Measurements from ENCODE around the gene AQP10.
"Not testable (repeated sequence)": the region's sequence is repeated elsewhere in the genome, so short reads cannot be mapped to it uniquely, and the experiment has no call there.

AQP10 gene

GRCh38 chr1:154320882-154321608 lies at the start of gene AQP10:
Gene AQP10 (plus strand): TSS chr1:154321093. CDS start chr1:154321156, 63 bp downstream.
- FAIRE-seq: no peak
- DNase-seq (ENCODE audit: low spot score): no peak

GRCh38 chr1:154272217-154272998 lies 48.5 kb upstream of the AQP10 start, which contains the start of gene HAX1:
Gene HAX1 (plus strand): TSS chr1:154272629. CDS start chr1:154272724, 95 bp downstream.
- DNase-seq (ENCODE audit: low spot score): peak; percentile 93

GRCh38 chr1:154272999-154273563 lies 47.8 kb upstream of the AQP10 start:
- FAIRE-seq (no peak), DNase-seq (ENCODE audit: low spot score) (no peak)

More at GRCh38 chr1:154272217-154272998, 48.5 kb upstream of the AQP10 start, which contains the start of gene HAX1:
- peak; percentile 74 for FAIRE-seq

- DNase-seq (ENCODE audit: low spot score): no peak
- no peak for FAIRE-seq
Observed at GRCh38 chr1:154276797-154277196, 44.1 kb upstream of the AQP10 start.

- not testable (repeated sequence) for DNase-seq (ENCODE audit: low spot score); FAIRE-seq
Observed at GRCh38 chr1:154287591-154287990, 33.3 kb upstream of the AQP10 start.

- FAIRE-seq (no peak), DNase-seq (ENCODE audit: low spot score) (no peak)
Observed at GRCh38 chr1:154288661-154289060, 32.2 kb upstream of the AQP10 start.

GRCh38 chr1:154290921-154291320 lies 30.0 kb upstream of the AQP10 start:
- no peak for FAIRE-seq
- DNase-seq (ENCODE audit: low spot score): no peak

GRCh38 chr1:154295408-154296235 lies 25.3 kb upstream of the AQP10 start:
- FAIRE-seq: no peak
- DNase-seq (ENCODE audit: low spot score): no peak

GRCh38 chr1:154301582-154301981 lies 19.3 kb upstream of the AQP10 start:
- FAIRE-seq (no peak), DNase-seq (ENCODE audit: low spot score) (no peak)

- DNase-seq (ENCODE audit: low spot score) (peak; percentile 52), FAIRE-seq (no peak)
Observed at GRCh38 chr1:154304664-154305337, 16.1 kb upstream of the AQP10 start.

- peak; percentile 52 for DNase-seq (ENCODE audit: low spot score)
- FAIRE-seq: no peak
Observed at GRCh38 chr1:154306151-154306550, 14.7 kb upstream of the AQP10 start.

GRCh38 chr1:154307670-154308270 lies 13.1 kb upstream of the AQP10 start:
- FAIRE-seq; DNase-seq (ENCODE audit: low spot score): not testable (repeated sequence)

- FAIRE-seq; DNase-seq (ENCODE audit: low spot score): not testable (repeated sequence)
Observed at GRCh38 chr1:154309136-154309535, 11.8 kb upstream of the AQP10 start.

- peak; percentile 23 for FAIRE-seq
- not testable (repeated sequence) for DNase-seq (ENCODE audit: low spot score)
Observed at GRCh38 chr1:154312229-154313065, 8.4 kb upstream of the AQP10 start.

- no peak for FAIRE-seq
Observed at GRCh38 chr1:154313066-154313356, 7.9 kb upstream of the AQP10 start.

GRCh38 chr1:154314226-154314625 lies 6.7 kb upstream of the AQP10 start:
- not testable (repeated sequence) for DNase-seq (ENCODE audit: low spot score); FAIRE-seq

More at GRCh38 chr1:154313066-154313356, 7.9 kb upstream of the AQP10 start:
- DNase-seq (ENCODE audit: low spot score): no peak

- DNase-seq (ENCODE audit: low spot score) (no peak), FAIRE-seq (no peak)
Observed at GRCh38 chr1:154316704-154317103, 4.2 kb upstream of the AQP10 start.

- DNase-seq (ENCODE audit: low spot score): no peak
- FAIRE-seq: no peak
Observed at GRCh38 chr1:154318386-154318785, 2.5 kb upstream of the AQP10 start.

GRCh38 chr1:154321609-154321934 lies 679 bp downstream of the AQP10 start:
- not testable (repeated sequence) for FAIRE-seq; DNase-seq (ENCODE audit: low spot score)

All from urothelium cell line (cell line).